Gastrocnemius medialis (tissue), 4 donors: ENCODE data around the gene CLK2. TPM values are rescaled to one million over a fixed set of nuclear protein-coding genes. Genes with fewer than 3 reads are reported as not detected.

ENCODE experiments used
- ATAC-seq, 2 donors: fragments of 150-250 bp; one replicate each; pipeline ENCODE4 v1.9.1; 2016
- DNase-seq, 2 donors: peaks; one replicate each; pipeline ENCODE4 v3.0.0-alpha.2; 2019
- H3K27ac ChIP-seq, 4 donors: fragments of 200-600 bp; sonication (generic); 1 replicate in 1 of 4; 2 replicates in 3 of 4; pipeline ENCODE4 v1.5.1; 2016 to 2018; ENCODE audit warnings: mild to moderate bottlenecking in 2 of 4, moderate library complexity in 1 of 4
- H3K27me3 ChIP-seq, 3 donors: fragments of 200-600 bp; sonication (generic) in 2 of 3; 1 replicate in 1 of 3; 2 replicates in 2 of 3; pipeline versions ENCODE4 v1.5.1 to v1.6.0; 2016 to 2019; ENCODE audit warnings: mild to moderate bottlenecking in 1 of 3, moderate library complexity in 1 of 3
- H3K36me3 ChIP-seq, 2 donors: fragments of 200-600 bp; sonication (generic) in 1 of 2; one replicate each; pipeline ENCODE4 v1.5.1; 2017 to 2018
- H3K4me1 ChIP-seq, 2 donors: fragments of 200-600 bp; sonication (generic) in 1 of 2; one replicate each; pipeline ENCODE4 v1.5.1; 2016 to 2017; ENCODE audit warnings: mild to moderate bottlenecking in 2 of 2
- H3K4me3 ChIP-seq, 4 donors: fragments of 200-600 bp; sonication (generic) in 3 of 4; 1 replicate in 1 of 4; 2 replicates in 3 of 4; pipeline ENCODE4 v1.5.1; 2016 to 2019; ENCODE audit warnings: mild to moderate bottlenecking in 2 of 4
- H3K9me3 ChIP-seq, 3 donors: fragments of 200-600 bp; sonication (generic) in 2 of 3; 1 replicate in 1 of 3; 2 replicates in 2 of 3; pipeline ENCODE4 v1.5.1; 2016 to 2019
- POLR2A ChIP-seq, 2 donors: fragments of 450-650 bp; IDR thresholded peaks; one replicate each; pipeline ENCODE4 v1.6.1; 2017; ENCODE audit warnings: antibody characterized with exemption in 2 of 2, mild to moderate bottlenecking in 2 of 2, moderate library complexity in 2 of 2
- in situ Hi-C, 4 donors: fragments of 200-750 bp; cut with MboI; loops; one replicate each; pipeline versions ENCODE4 v1.15.0 to v1.8.0; 2017; ENCODE audit warnings: low sequenced_read_pairs in 4 of 4
- intact Hi-C: fragments of 100-400 bp; cut with DNase I; formaldehyde crosslinking; loops from one replicate; pipeline ENCODE4 v1.15.1; 2023; ENCODE audit warnings: low total_unique reads
- total RNA-seq, 4 donors: library from RNA; depleted of rRNA; stranded (reverse); fragments of >200 nt; gene quantifications; one replicate each; pipeline versions ENCODE4 v1.1.0 to v1.2.3, GENCODE V29; 2016
- TF ChIP-seq, protein P1 (sequence below), 5 experiments: fragments of 450-650 bp in 3 of 5; fragments of 200-600 bp in 2 of 5; sonication (generic) in 2 of 5; IDR thresholded peaks in 4 of 5; conservative IDR thresholded peaks in 1 of 5; 1 replicate in 4 of 5; 2 replicates in 1 of 5; pipeline ENCODE4 v1.5.1; 2016 to 2019; ENCODE audit warnings: antibody characterized with exemption in 5 of 5, mild to moderate bottlenecking in 3 of 5, moderate library complexity in 3 of 5

CLK2 gene
- total RNA-seq, 4 donors from 2014 or later = 7.1 to 13.1 (median 9.8) TPM

DNA sequence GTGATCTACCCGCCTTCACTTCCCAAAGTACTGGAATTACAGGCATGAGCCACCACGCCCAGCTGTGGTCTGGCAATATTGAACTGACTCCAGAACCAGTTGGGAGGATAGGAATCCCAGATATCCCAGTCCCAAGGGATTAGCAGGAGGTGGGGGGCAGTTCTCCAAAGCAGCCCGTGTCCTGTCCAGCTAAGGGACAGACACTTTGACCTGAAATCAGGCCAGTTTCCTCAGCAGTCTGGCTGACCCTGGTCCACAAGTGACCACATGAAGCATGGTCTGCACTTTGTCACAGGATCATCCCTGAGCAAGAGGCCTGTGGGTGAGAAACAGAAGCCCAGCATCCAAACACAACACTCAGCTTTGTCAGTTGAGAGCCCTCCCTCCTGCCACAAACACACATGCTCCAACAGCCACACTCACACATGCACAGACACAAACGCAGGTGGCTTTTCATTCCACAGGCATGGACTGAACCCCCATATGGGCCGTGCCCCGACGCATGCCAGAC lies 32.6 kb upstream of the CLK2 start:
- in situ Hi-C loops = no loop called here
- Histone ChIP-seq H3K4me1 (peaks cover 14% of the 10 kb centered on the region in 2 donors), H3K4me3 (no peak overlapping the region), H3K27me3 (no peaks in the 10 kb centered on the region), H3K27ac (no peak overlapping the region), H3K9me3 (no peaks in the 10 kb centered on the region), H3K36me3 (peaks cover 0 to 1% of the 10 kb centered on the region in 2 donors)
- TF ChIP-seq POLR2A (IDR thresholded peaks at IDR 0.05) = no peak
- ATAC-seq (no peak), DNase-seq (no peak)
- intact Hi-C loops = loop anchor here (5.0 kb wide), 1 partner anchor 99 kb away; the partner anchor contains the start of genes MTX1 and THBS3

DNA sequence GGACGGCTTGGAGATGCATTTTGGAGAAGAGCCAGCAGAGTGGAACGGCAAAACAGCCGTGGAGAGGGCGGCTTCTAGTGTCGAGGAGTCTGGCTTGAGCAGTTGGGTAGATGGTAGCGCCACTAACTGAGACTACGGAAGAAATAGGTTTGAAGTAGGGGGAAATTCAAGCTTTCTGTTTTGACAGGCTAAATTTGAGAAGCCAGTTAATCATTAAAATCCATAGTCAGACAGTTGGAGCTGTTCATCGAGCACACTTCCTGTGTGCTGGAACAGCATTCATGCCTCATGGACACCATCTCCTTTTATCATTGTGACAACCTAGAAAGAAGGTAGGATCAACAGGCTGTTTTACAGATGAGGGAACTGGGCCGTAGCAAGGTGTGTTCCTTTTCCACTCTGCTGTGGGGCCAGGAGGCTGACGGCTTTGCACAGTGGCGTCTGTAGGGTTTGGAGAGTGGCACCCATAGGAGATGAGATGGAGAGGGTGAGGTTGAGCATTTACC lies 31.3 kb upstream of the CLK2 start:
- in situ Hi-C loops (no loop called here), intact Hi-C loops (loop anchor here (5.0 kb wide), 1 partner anchor 97 kb away; the partner anchor contains the start of genes MTX1 and THBS3)
- H3K4me3 ChIP-seq = no peak overlapping the region

DNA sequence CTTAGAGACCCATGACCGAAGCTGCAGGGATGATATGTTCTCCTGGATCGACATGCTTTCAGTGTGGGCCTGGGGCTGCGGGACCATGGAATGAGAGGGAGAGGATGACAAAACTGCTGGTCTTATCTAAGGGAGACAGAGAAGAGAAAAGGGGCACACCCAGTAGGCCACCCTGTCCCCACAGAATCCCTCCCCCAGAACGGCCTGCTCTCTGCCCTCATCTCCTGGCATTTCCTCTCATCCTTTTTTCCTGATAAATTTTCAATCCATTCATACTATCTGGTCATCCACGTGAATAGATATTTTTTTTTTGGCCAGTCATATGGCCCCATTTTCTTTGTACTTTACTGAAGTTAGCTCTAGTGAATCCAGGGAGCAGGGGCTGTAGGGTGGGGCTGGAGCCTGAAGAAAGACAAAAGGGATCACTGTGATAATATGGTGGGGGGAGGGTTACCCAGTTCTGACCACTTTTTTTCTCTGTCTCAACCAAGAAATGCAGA lies 28.1 kb upstream of the CLK2 start, which contains the start of gene PKLR:
Gene PKLR, minus strand, starts transcription at position 97 of the 500 bp plus-strand sequence. Its CDS starts 43 bp downstream, at position 54.
- TF ChIP-seq, protein P1, sequence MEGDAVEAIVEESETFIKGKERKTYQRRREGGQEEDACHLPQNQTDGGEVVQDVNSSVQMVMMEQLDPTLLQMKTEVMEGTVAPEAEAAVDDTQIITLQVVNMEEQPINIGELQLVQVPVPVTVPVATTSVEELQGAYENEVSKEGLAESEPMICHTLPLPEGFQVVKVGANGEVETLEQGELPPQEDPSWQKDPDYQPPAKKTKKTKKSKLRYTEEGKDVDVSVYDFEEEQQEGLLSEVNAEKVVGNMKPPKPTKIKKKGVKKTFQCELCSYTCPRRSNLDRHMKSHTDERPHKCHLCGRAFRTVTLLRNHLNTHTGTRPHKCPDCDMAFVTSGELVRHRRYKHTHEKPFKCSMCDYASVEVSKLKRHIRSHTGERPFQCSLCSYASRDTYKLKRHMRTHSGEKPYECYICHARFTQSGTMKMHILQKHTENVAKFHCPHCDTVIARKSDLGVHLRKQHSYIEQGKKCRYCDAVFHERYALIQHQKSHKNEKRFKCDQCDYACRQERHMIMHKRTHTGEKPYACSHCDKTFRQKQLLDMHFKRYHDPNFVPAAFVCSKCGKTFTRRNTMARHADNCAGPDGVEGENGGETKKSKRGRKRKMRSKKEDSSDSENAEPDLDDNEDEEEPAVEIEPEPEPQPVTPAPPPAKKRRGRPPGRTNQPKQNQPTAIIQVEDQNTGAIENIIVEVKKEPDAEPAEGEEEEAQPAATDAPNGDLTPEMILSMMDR (IDR thresholded peaks at IDR 0.05 in 4 of 5, conservative IDR thresholded peaks at IDR 0.05 in 1 of 5) = no peak
- no peak for TF ChIP-seq POLR2A (IDR thresholded peaks at IDR 0.05)
- ATAC-seq = no peak
- H3K9me3 ChIP-seq = no peaks in the 10 kb centered on the region
- H3K4me3 ChIP-seq = no peak within 1 kb of the TSS
- H3K27ac ChIP-seq = no peak within 1 kb of the TSS
- H3K4me1 ChIP-seq = no peaks in the 10 kb centered on the region
- DNase-seq = no peak
- H3K36me3 ChIP-seq = no peaks in the 10 kb centered on the region
- intact Hi-C loops (no loop called here), in situ Hi-C loops (no loop called here)
- peaks cover 0 to 3% (median 0%) of the 10 kb centered on the region in 3 donors for H3K27me3 ChIP-seq

More for the DNA sequence above, 31.3 kb upstream of the CLK2 start:
- H3K27me3 ChIP-seq = no peaks in the 10 kb centered on the region
- TF ChIP-seq, protein P1 (IDR thresholded peaks at IDR 0.05 in 4 of 5, conservative IDR thresholded peaks at IDR 0.05 in 1 of 5) = no peak
- TF ChIP-seq POLR2A (IDR thresholded peaks at IDR 0.05) = no peak
- H3K9me3 ChIP-seq = no peaks in the 10 kb centered on the region
- DNase-seq (no peak), ATAC-seq (no peak)
- H3K4me1 ChIP-seq = peaks cover 4 to 6% of the 10 kb centered on the region in 2 donors
- H3K36me3 ChIP-seq = no peaks in the 10 kb centered on the region
- no peak overlapping the region for H3K27ac ChIP-seq

DNA sequence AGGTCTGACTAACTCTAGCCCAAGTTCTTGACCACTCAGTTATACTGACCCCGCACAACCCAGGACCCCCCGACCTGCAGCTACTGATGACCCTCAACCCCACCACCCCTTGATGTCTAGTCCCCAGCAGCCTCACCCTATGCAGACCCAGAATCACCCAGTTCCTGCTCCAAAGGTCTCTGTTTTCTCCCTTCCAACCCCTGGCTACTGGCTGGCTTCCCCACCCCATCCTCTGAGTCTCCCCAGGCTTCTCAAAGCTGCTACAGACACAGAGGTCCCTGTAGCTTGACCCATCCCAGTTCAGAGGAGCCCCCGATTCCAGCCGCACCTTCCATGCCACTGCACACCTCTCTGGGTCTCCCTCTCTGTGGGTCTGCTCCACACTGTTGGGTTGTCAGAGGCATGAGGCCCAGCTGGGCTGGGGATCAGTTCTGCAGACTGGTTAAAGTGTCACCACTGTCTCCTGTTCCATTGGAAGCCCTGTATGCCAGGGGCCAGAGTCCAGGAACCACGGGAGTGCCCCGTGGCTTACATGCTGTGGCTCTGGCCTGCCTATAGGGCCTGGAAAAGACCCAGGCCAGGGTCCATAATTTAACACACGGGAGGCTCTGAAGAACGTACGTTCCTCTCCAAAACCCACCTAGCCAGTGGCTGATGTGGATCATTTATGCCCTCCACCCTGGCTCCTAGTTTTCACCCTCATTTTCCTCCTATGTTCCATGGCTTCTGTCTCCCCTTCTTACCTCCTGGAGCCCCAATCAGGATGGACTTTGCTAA lies 27.4 kb upstream of the CLK2 start:
- no peak overlapping the region for H3K27ac ChIP-seq
- no peaks in the 10 kb centered on the region for H3K4me1 ChIP-seq
- no peak for DNase-seq
- TF ChIP-seq, protein P1 (IDR thresholded peaks at IDR 0.05 in 4 of 5, conservative IDR thresholded peaks at IDR 0.05 in 1 of 5) = no peak
- no peak for TF ChIP-seq POLR2A (IDR thresholded peaks at IDR 0.05)
- H3K36me3 ChIP-seq = no peaks in the 10 kb centered on the region
- in situ Hi-C loops = no loop called here
- no peak overlapping the region for H3K4me3 ChIP-seq
- no peaks in the 10 kb centered on the region for H3K9me3 ChIP-seq
- intact Hi-C loops = no loop called here
- H3K27me3 ChIP-seq = peaks cover 0 to 10% (median 5%) of the 10 kb centered on the region in 3 donors
- no peak for ATAC-seq

DNA sequence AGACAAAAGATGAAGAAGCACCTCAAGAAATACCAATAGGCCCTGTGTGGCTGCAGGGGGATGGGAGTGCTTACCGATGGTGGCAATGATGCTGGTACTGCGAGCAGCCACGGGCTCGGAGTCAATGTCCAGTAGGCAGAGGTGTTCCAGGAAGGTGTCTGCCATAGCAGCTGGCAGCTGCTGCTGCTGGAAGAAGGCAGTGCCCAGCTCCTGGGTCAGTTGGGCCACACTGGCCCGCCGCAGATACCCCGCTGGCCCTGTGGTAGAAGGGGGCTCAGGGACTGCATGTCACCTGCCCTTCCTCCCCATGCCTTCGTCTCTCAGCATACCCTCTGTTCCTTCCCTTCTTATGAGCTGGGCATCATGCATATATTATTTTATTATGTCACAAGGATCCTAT lies 26.7 kb upstream of the CLK2 start:
- no peak for TF ChIP-seq POLR2A (IDR thresholded peaks at IDR 0.05)
- TF ChIP-seq, protein P1 (IDR thresholded peaks at IDR 0.05 in 4 of 5, conservative IDR thresholded peaks at IDR 0.05 in 1 of 5) = no peak
- Histone ChIP-seq H3K4me3 (no peak overlapping the region), H3K4me1 (no peaks in the 10 kb centered on the region), H3K9me3 (no peaks in the 10 kb centered on the region), H3K27ac (no peak overlapping the region), H3K36me3 (no peaks in the 10 kb centered on the region), H3K27me3 (peaks cover 4 to 17% (median 12%) of the 10 kb centered on the region in 3 donors)
- ATAC-seq = no peak
- intact Hi-C loops (no loop called here), in situ Hi-C loops (no loop called here)
- DNase-seq = no peak
